GM19238 (cell line): Measurements from ENCODE around the gene RTN1.

Experiments
- DNase-seq: peaks from one replicate; pipeline ENCODE4 v3.0.0; 2011; ENCODE audit warnings: low spot score; ENCODE audit not compliant: insufficient read length

The RTN1 gene

GRCh38 chr14:59852350-59852749 lies 18.2 kb downstream of the RTN1 start:
- DNase-seq: no peak

GRCh38 chr14:59850458-59850857 lies 20.1 kb downstream of the RTN1 start:
- no peak for DNase-seq

- no peak for DNase-seq
Observed at GRCh38 chr14:59849411-59850130, 21.0 kb downstream of the RTN1 start.

GRCh38 chr14:59848671-59849070 lies 21.9 kb downstream of the RTN1 start:
- no peak for DNase-seq

- no peak for DNase-seq
Observed at GRCh38 chr14:59847711-59848110, 22.9 kb downstream of the RTN1 start.

GRCh38 chr14:59846595-59846994 lies 24.0 kb downstream of the RTN1 start:
- no peak for DNase-seq

- no peak for DNase-seq
Observed at GRCh38 chr14:59845245-59845644, 25.3 kb downstream of the RTN1 start.

GRCh38 chr14:59844186-59844812 lies 26.3 kb downstream of the RTN1 start:
- no peak for DNase-seq

- no peak for DNase-seq
Observed at GRCh38 chr14:59836116-59836515, 34.5 kb downstream of the RTN1 start.

- no peak for DNase-seq
Observed at GRCh38 chr14:59832653-59833294, 37.8 kb downstream of the RTN1 start.

- no peak for DNase-seq
Observed at GRCh38 chr14:59831121-59831730, 39.4 kb downstream of the RTN1 start.

GRCh38 chr14:59830338-59830734 lies 40.2 kb downstream of the RTN1 start:
- no peak for DNase-seq

GRCh38 chr14:59829469-59830337 lies 40.9 kb downstream of the RTN1 start:
- no peak for DNase-seq

GRCh38 chr14:59828276-59828675 lies 42.3 kb downstream of the RTN1 start:
- no peak for DNase-seq

GRCh38 chr14:59827401-59827800 lies 43.2 kb downstream of the RTN1 start:
- no peak for DNase-seq

GRCh38 chr14:59826150-59826549 lies 44.4 kb downstream of the RTN1 start:
- no peak for DNase-seq

- DNase-seq: no peak
Observed at GRCh38 chr14:59823179-59823578, 47.4 kb downstream of the RTN1 start.

GRCh38 chr14:59819446-59820088 lies 51.0 kb downstream of the RTN1 start:
- no peak for DNase-seq

GRCh38 chr14:59816941-59817340 lies 53.6 kb downstream of the RTN1 start:
- DNase-seq: no peak

GRCh38 chr14:59814988-59815387 lies 55.6 kb downstream of the RTN1 start:
- no peak for DNase-seq

GRCh38 chr14:59811815-59812214 lies 58.8 kb downstream of the RTN1 start:
- no peak for DNase-seq
